ENCODE results near the gene SLC24A4. TPM values are rescaled to one million over a fixed set of nuclear protein-coding genes. Genes with fewer than 3 reads are reported as not detected.
A peak's percentile ranks its signal among the peaks of the same experiment; 100 is the strongest.

The SLC24A4 gene
- total and polyA plus RNA-seq, 5 donors: 0.48 to 0.56 (median 0.50) TPM

DNA sequence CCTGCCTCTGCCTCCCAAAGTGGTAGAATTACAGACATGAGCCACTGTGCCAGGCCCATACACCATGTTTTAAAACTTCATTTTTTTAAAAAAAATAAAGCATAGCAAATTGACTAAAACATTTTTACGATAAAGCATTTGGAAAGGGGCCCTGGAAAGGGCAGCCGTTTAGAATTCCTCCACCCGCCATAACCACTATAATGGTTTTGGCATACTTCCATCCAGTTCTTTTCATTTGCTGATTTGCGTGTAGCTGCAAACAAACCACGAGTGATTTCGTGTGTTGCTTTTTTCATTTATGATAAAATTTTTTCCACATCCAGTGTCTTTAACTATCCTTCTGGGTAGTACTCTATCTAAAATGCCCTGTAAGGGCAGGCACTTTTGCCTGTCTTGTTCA is 98.8 kb downstream of the SLC24A4 start:
- Histone ChIP-seq H3K4me1 (ENCODE audit: control insufficient read depth, insufficient read depth, low read length) (no peaks in the 10 kb centered on the region), H3K4me3 (ENCODE audit: low read length) (no peak overlapping the region)
- DNase-seq: no peak

DNA sequence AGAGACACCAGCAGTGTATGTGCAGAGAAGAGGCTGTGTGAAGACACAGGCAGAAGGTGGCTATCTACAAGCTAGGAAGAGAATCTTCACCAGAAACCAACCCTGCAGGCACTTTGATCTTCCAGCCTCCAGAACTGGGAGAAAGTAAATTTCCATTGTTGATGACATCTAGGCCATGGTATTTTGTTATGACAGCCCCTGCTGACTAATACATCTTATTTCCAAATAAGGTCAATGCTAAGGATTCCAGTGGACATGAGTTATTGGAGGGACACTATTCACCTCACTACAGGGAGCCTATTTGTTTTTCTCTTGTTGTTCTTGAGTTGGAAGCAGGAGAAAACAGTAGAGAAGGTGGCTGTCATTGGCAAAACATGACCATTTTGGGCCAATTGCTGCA is 102.1 kb downstream of the SLC24A4 start:
- H3K4me3 ChIP-seq (ENCODE audit: low read length): no peak overlapping the region
- H3K9me3 ChIP-seq (ENCODE audit: control insufficient read depth, low read length): no peaks in the 10 kb centered on the region
- H3K27me3 ChIP-seq (ENCODE audit: control insufficient read depth, insufficient read depth): no peaks in the 10 kb centered on the region
- no peaks in the 10 kb centered on the region for H3K4me1 ChIP-seq (ENCODE audit: control insufficient read depth, insufficient read depth, low read length)
- H3K27ac ChIP-seq (ENCODE audit: low read length): no peak overlapping the region
- intact Hi-C loops (cut with DNase I): no loop called here
- DNase-seq (no peak), ATAC-seq (no peak)

More for the DNA sequence above, 98.8 kb downstream of the SLC24A4 start:
- no peak for ATAC-seq
- intact Hi-C loops (cut with DNase I): no loop called here
- 39% methylated on average over 6 of the region's 6 CpGs for WGBS
- H3K27ac ChIP-seq (ENCODE audit: low read length): no peak overlapping the region
- no peaks in the 10 kb centered on the region for H3K9me3 ChIP-seq (ENCODE audit: control insufficient read depth, low read length)
- H3K27me3 ChIP-seq (ENCODE audit: control insufficient read depth, insufficient read depth): no peaks in the 10 kb centered on the region

DNA sequence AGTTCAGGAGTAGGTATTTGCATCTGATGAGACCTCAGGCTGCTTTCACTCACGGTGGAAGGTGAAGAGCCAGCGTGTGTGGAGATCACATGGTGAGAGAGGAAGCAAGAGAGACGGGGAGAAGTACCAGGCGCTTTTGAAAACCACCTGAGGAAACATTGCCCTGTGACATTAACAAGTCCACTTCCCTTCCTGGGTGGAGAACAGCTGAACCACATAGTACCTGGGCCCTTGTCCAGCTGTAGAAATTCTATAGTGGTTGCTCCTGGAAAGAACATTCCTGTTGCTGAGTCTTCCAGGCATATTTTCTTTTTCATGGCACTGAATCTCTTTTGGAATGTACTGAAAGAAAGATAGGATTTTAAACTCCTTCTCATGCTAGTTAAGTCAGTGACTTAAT is 103.3 kb downstream of the SLC24A4 start:
- Histone ChIP-seq H3K9me3 (ENCODE audit: control insufficient read depth, low read length) (no peaks in the 10 kb centered on the region), H3K4me3 (ENCODE audit: low read length) (no peak overlapping the region), H3K27me3 (ENCODE audit: control insufficient read depth, insufficient read depth) (no peaks in the 10 kb centered on the region), H3K4me1 (ENCODE audit: control insufficient read depth, insufficient read depth, low read length) (no peaks in the 10 kb centered on the region), H3K27ac (ENCODE audit: low read length) (no peak overlapping the region)
- no peak for DNase-seq
- intact Hi-C loops (cut with DNase I): no loop called here
- ATAC-seq: no peak
- WGBS: 51% methylated on average over 4 of the region's 4 CpGs

- H3K4me3 ChIP-seq (ENCODE audit: low read length): no peak overlapping the region
- no peak for DNase-seq
- WGBS: 82% methylated on average over 3 of the region's 3 CpGs
- H3K4me1 ChIP-seq (ENCODE audit: control insufficient read depth, insufficient read depth, low read length): no peaks in the 10 kb centered on the region
- intact Hi-C loops (cut with DNase I): no loop called here
- no peak overlapping the region for H3K27ac ChIP-seq (ENCODE audit: low read length)
- no peaks in the 10 kb centered on the region for H3K27me3 ChIP-seq (ENCODE audit: control insufficient read depth, insufficient read depth)
- no peaks in the 10 kb centered on the region for H3K9me3 ChIP-seq (ENCODE audit: control insufficient read depth, low read length)
- peak in 1 of 2 donors; percentile 22 for ATAC-seq
Measured at GRCh38 chr14:92427096-92427495, 104.1 kb downstream of the SLC24A4 start.

- Histone ChIP-seq H3K4me3 (ENCODE audit: low read length) (no peak overlapping the region), H3K9me3 (ENCODE audit: control insufficient read depth, low read length) (no peaks in the 10 kb centered on the region), H3K27ac (ENCODE audit: low read length) (no peak overlapping the region), H3K27me3 (ENCODE audit: control insufficient read depth, insufficient read depth) (no peaks in the 10 kb centered on the region), H3K4me1 (ENCODE audit: control insufficient read depth, insufficient read depth, low read length) (no peaks in the 10 kb centered on the region)
- intact Hi-C loops (cut with DNase I): no loop called here
- ATAC-seq: no peak
- 67% methylated on average over 3 of the region's 3 CpGs for WGBS
- DNase-seq: no peak
Measured at GRCh38 chr14:92430686-92431085, 107.7 kb downstream of the SLC24A4 start.

GRCh38 chr14:92431199-92431725 is 108.3 kb downstream of the SLC24A4 start:
- Histone ChIP-seq H3K4me3 (ENCODE audit: low read length) (no peak overlapping the region), H3K27ac (ENCODE audit: low read length) (no peak overlapping the region), H3K27me3 (ENCODE audit: control insufficient read depth, insufficient read depth) (no peaks in the 10 kb centered on the region), H3K4me1 (ENCODE audit: control insufficient read depth, insufficient read depth, low read length) (no peaks in the 10 kb centered on the region), H3K9me3 (ENCODE audit: control insufficient read depth, low read length) (no peaks in the 10 kb centered on the region)
- intact Hi-C loops (cut with DNase I): no loop called here
- DNase-seq: no peak
- whole genome bisulfite sequencing: 70% methylated on average over 11 of the region's 11 CpGs
- ATAC-seq: no peak

- Histone ChIP-seq H3K4me3 (ENCODE audit: low read length) (no peak overlapping the region), H3K27ac (ENCODE audit: low read length) (no peak overlapping the region), H3K27me3 (ENCODE audit: control insufficient read depth, insufficient read depth) (no peaks in the 10 kb centered on the region), H3K9me3 (ENCODE audit: control insufficient read depth, low read length) (no peaks in the 10 kb centered on the region), H3K4me1 (ENCODE audit: control insufficient read depth, insufficient read depth, low read length) (no peaks in the 10 kb centered on the region)
- DNase-seq: no peak
- intact Hi-C loops (cut with DNase I): no loop called here
- WGBS: 92% methylated on average over 2 of the region's 2 CpGs
- no peak for ATAC-seq
Measured at GRCh38 chr14:92433407-92433806, 110.4 kb downstream of the SLC24A4 start.

DNA sequence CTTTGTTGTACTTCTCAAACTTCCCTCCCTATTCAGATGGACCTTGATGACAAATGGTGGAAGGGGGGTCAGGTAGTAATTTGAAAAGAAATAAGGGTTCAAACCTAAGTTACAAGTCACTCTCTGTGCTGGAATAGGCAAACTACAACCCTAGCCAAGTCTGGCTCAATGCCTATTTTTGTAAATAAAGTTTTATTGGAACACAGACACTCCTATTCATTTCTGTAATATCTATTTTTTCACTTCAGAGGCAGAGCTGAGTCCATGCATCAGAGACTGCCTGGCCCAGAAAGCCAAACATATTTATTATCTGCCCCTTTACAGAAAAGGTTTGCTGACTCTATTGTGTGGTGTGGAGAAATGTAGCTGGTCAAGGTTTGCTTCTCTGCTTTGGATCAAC is 112.2 kb downstream of the SLC24A4 start:
- intact Hi-C loops (cut with DNase I): no loop called here
- Histone ChIP-seq H3K27ac (ENCODE audit: low read length) (no peak overlapping the region), H3K4me3 (ENCODE audit: low read length) (no peak overlapping the region), H3K9me3 (ENCODE audit: control insufficient read depth, low read length) (no peaks in the 10 kb centered on the region), H3K4me1 (ENCODE audit: control insufficient read depth, insufficient read depth, low read length) (no peaks in the 10 kb centered on the region), H3K27me3 (ENCODE audit: control insufficient read depth, insufficient read depth) (no peaks in the 10 kb centered on the region)
- DNase-seq (no peak), ATAC-seq (no peak)

DNA sequence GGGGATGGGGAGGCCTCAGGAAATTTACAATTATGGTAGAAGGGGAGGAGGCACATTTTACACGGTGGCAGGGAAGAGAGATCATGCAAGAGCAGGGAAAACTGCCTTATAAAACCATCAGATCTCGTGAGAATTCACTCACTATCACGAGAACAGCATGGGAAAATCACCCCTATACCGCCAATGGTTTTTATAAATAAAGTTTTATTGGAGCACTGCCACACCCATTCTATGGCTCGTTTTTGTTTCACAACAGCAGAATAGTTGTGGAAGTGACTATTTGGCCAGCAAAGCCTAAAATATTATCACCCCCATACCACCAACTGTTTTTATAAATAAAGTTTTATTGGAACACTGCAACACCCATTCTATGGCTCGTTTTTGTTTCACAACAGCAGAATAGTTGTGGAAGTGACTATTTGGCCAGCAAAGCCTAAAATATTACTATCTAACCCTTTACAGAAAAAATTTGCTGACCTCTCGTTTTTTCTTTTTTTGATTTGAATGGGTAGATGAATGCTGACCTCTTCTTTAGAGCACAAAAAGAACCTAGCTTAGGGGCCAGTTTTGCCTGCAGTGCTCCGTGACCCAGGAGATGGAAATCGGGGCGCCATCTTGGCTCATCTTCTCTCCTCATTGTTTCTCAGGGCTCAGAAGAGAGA is 113.3 kb downstream of the SLC24A4 start:
- ATAC-seq: no peak
- intact Hi-C loops (cut with DNase I): no loop called here
- DNase-seq: no peak
- Histone ChIP-seq H3K4me3 (ENCODE audit: low read length) (no peak overlapping the region), H3K27ac (ENCODE audit: low read length) (no peak overlapping the region), H3K4me1 (ENCODE audit: control insufficient read depth, insufficient read depth, low read length) (no peaks in the 10 kb centered on the region), H3K9me3 (ENCODE audit: control insufficient read depth, low read length) (no peaks in the 10 kb centered on the region), H3K27me3 (ENCODE audit: control insufficient read depth, insufficient read depth) (no peaks in the 10 kb centered on the region)
- WGBS: 82% methylated on average over 10 of the region's 10 CpGs

DNA sequence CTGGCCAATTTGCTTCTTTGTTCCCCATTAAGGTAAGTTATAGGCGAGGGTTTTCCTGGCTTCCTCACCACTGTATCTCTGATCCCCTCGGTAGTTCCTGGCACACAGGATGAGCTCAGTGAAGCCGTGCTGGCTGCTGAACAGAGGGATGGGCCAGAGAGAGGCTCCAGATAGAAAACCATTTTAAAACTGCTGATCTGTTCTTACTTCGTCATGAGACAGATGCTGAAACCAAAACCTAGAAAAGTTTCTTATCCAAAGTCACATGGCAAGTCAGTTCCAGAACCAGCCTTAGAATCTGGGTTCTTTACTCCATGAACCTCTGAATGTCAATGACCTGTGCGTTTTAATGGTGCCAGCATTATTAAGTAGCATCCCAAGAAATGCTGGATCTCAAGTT is 114.3 kb downstream of the SLC24A4 start:
- 54% methylated on average over 5 of the region's 5 CpGs for WGBS
- DNase-seq (no peak), ATAC-seq (no peak)
- H3K4me1 ChIP-seq (ENCODE audit: control insufficient read depth, insufficient read depth, low read length): no peaks in the 10 kb centered on the region
- H3K9me3 ChIP-seq (ENCODE audit: control insufficient read depth, low read length): no peaks in the 10 kb centered on the region
- H3K27me3 ChIP-seq (ENCODE audit: control insufficient read depth, insufficient read depth): no peaks in the 10 kb centered on the region
- no peak overlapping the region for H3K4me3 ChIP-seq (ENCODE audit: low read length)
- intact Hi-C loops (cut with DNase I): no loop called here
- H3K27ac ChIP-seq (ENCODE audit: low read length): no peak overlapping the region

DNA sequence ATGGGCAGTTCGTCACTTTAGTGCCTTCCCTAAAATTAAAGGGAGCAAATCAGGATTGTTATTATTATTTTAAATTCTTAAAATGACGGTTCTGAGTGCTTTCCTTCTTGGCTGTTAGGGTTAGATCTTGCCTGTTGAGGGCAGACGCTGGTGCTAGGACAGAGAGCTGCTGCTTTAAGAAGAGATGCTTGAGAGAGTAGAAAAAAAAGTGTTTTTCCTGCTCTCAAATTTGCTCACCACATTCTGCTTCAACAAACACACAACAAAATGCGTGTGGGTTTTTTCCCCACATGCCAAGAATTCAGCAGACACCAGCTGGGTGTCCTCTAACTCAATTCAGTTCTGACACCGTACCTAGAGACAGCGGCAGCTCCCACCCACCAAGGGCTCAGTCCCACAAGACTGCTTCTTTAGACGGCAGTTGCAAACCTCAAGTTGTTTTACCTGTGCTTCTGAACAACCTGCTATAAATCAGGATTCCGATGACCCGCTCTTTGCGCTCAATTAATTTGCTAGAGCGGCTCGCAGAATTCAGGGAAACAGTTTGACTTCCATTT is 114.8 kb downstream of the SLC24A4 start:
- no peaks in the 10 kb centered on the region for H3K27me3 ChIP-seq (ENCODE audit: control insufficient read depth, insufficient read depth)
- no peak for ATAC-seq
- intact Hi-C loops (cut with DNase I): no loop called here

More for the DNA sequence above, 114.8 kb downstream of the SLC24A4 start:
- H3K9me3 ChIP-seq (ENCODE audit: control insufficient read depth, low read length): no peaks in the 10 kb centered on the region
- H3K4me3 ChIP-seq (ENCODE audit: low read length): no peak overlapping the region
- WGBS: 68% methylated on average over 12 of the region's 12 CpGs
- no peaks in the 10 kb centered on the region for H3K4me1 ChIP-seq (ENCODE audit: control insufficient read depth, insufficient read depth, low read length)
- no peak for DNase-seq
- no peak overlapping the region for H3K27ac ChIP-seq (ENCODE audit: low read length)
